HL-60 (cell line): ENCODE results near the gene KCNMA1.

Experiments
- DNase-seq, 2 experiments: peaks; one replicate each; pipeline ENCODE4 v3.0.0-alpha.2; 2010 to 2020; ENCODE audit warnings: low read depth in 1 of 2, low spot score in 1 of 2
- H3K27ac ChIP-seq: fragments of 250-450 bp; sonication (Bioruptor Pico); replicated peaks from 2 replicates; pipeline ENCODE4 v1.5.1; 2020; ENCODE audit warnings: mild to moderate bottlenecking, moderate library complexity
- H3K27me3 ChIP-seq: fragments of 250-450 bp; sonication (Bioruptor Pico); 2 replicates; pipeline ENCODE4 v1.5.1; 2021; ENCODE audit warnings: mild to moderate bottlenecking, moderate library complexity; ENCODE audit not compliant: insufficient read depth, poor library complexity, severe bottlenecking
- H3K4me3 ChIP-seq: replicated peaks from 2 replicates; pipeline ENCODE4 v1.5.1; 2011; ENCODE audit warnings: mild to moderate bottlenecking, control low read depth, low read length; ENCODE audit not compliant: insufficient read depth
- CTCF ChIP-seq: IDR thresholded peaks from one replicate; pipeline ENCODE4 v1.5.1; 2011; ENCODE audit warnings: low read length, control low read depth, inconsistent platforms; ENCODE audit not compliant: insufficient read depth
- GABPA ChIP-seq: IDR thresholded peaks from 2 replicates; pipeline ENCODE4 v1.6.1; 2012; ENCODE audit warnings: low read depth
- POLR2AphosphoS5 ChIP-seq: IDR thresholded peaks from 2 replicates; pipeline ENCODE4 v1.6.1; 2012; ENCODE audit warnings: low read depth
- REST ChIP-seq: IDR thresholded peaks from 2 replicates; pipeline ENCODE4 v1.6.1; 2012; ENCODE audit warnings: low read depth; ENCODE audit not compliant: insufficient replicate concordance
- SPI1 ChIP-seq: IDR thresholded peaks from 2 replicates; pipeline ENCODE4 v1.6.1; 2012; ENCODE audit warnings: low read depth, mild to moderate bottlenecking, borderline replicate concordance

The KCNMA1 gene

GRCh38 chr10:77419979-77420378, 217.6 kb downstream of the KCNMA1 start:
- Histone ChIP-seq H3K27me3 (no peaks in the 10 kb centered on the region), H3K4me3 (no peak overlapping the region), H3K27ac (no peak overlapping the region)
- DNase-seq, result no peak
- no peak for TF ChIP-seq REST
- TF ChIP-seq GABPA, result no peak
- TF ChIP-seq SPI1, result no peak
- no peak for TF ChIP-seq POLR2AphosphoS5
- no peak for TF ChIP-seq CTCF

- no peak for TF ChIP-seq POLR2AphosphoS5
These were observed 218.6 kb downstream of the KCNMA1 start for GRCh38 chr10:77419056-77419455.

GRCh38 chr10:77417806-77418640, 219.6 kb downstream of the KCNMA1 start:
- TF ChIP-seq SPI1 (no peak), REST (no peak), POLR2AphosphoS5 (no peak), CTCF (no peak), GABPA (no peak)
- no peak overlapping the region for H3K27ac ChIP-seq
- no peak for DNase-seq
- no peak overlapping the region for H3K4me3 ChIP-seq
- H3K27me3 ChIP-seq, result no peaks in the 10 kb centered on the region

More at GRCh38 chr10:77419056-77419455, 218.6 kb downstream of the KCNMA1 start:
- Histone ChIP-seq H3K4me3 (no peak overlapping the region), H3K27ac (no peak overlapping the region), H3K27me3 (no peaks in the 10 kb centered on the region)
- DNase-seq, result no peak

GRCh38 chr10:77417359-77417758, 220.2 kb downstream of the KCNMA1 start:
- no peak overlapping the region for H3K27ac ChIP-seq
- DNase-seq, result no peak
- H3K4me3 ChIP-seq, result no peak overlapping the region

More at GRCh38 chr10:77417359-77417758, 220.2 kb downstream of the KCNMA1 start:
- TF ChIP-seq SPI1, result no peak
- TF ChIP-seq GABPA, result no peak
- TF ChIP-seq CTCF, result no peak
- TF ChIP-seq POLR2AphosphoS5, result no peak
- no peak for TF ChIP-seq REST
- no peaks in the 10 kb centered on the region for H3K27me3 ChIP-seq
